ENCODE results near the gene FHOD3. TPM values are rescaled to one million over a fixed set of nuclear protein-coding genes. Genes with fewer than 3 reads are reported as not detected.

Gene FHOD3
- total and polyA plus RNA-seq, 9 of the 15 experiments (the other 6 are each of a cell fraction or from before 2014, with no cell fraction given) = 0.11 TPM; not detected in 8

GRCh38 chr18:36811955-36812354 is 514.4 kb downstream of the FHOD3 start:
- POLR2A ChIA-PET = interaction anchor here (1.1 to 3.1 kb wide), 2 partner anchors 10 to 17 kb away, joined by 6 to 19 read pairs; partner anchors contain the start of genes KIAA1328 and TPGS2
- no peak for ATAC-seq
- no peak overlapping the region for H3K4me3 ChIP-seq
- H3K9ac ChIP-seq (ENCODE audit: insufficient read depth in 1 of 2, low read depth in 2 of 2, low read length in 2 of 2) = no peak overlapping the region
- no peak overlapping the region for H3K27ac ChIP-seq (ENCODE audit: extremely low read depth, low read depth, low read length)
- no peak for TF ChIP-seq MIER1 (IDR thresholded peaks at IDR 0.05; ENCODE audit: low read depth)
- no peak for TF ChIP-seq PATZ1 (CRISPR knock-in tag; IDR thresholded peaks at IDR 0.05; ENCODE audit: borderline replicate concordance)
- TF ChIP-seq CREB1 (IDR thresholded peaks at IDR 0.05) = no peak
- no peak for TF ChIP-seq CREB1 (CRISPR knock-in tag; IDR thresholded peaks at IDR 0.05)
- no peak for TF ChIP-seq HOXB6 (CRISPR knock-in tag; IDR thresholded peaks at IDR 0.05; ENCODE audit: borderline replicate concordance)
- no peak for TF ChIP-seq HNRNPK (IDR thresholded peaks at IDR 0.05; ENCODE audit: low read depth, low read length, poor library complexity, severe bottlenecking)
- no peak for TF ChIP-seq ZNF197 (CRISPR knock-in tag; IDR thresholded peaks at IDR 0.05; ENCODE audit: low read depth)
- no peak for TF ChIP-seq LCOR (CRISPR knock-in tag; IDR thresholded peaks at IDR 0.05)
- TF ChIP-seq GTF2B (IDR thresholded peaks at IDR 0.05; ENCODE audit: extremely low read depth, insufficient read length) = no peak
- TF ChIP-seq JUNB (CRISPR knock-in tag; conservative IDR thresholded peaks at IDR 0.05) = no peak
- no peak overlapping the region for H2AFZ ChIP-seq (ENCODE audit: low read depth, low read length)
- no peak for FAIRE-seq
- DNase-seq (ENCODE audit: extremely low read depth in 1 of 4, low spot score in 3 of 4) = no peak
- peaks cover 82% of the 10 kb centered on the region for H3K36me3 ChIP-seq (ENCODE audit: control insufficient read depth, insufficient read depth, low read length)
- H3K4me1 ChIP-seq (replicated peaks in 1 of 2; ENCODE audit: control insufficient read depth in 2 of 2, insufficient read depth in 2 of 2, low read length in 2 of 2) = peaks cover 0 to 31% of the 10 kb centered on the region in 2 experiments; a peak in 2 of 5 replicates
- H3K9me1 ChIP-seq (ENCODE audit: control insufficient read depth, insufficient read depth, low read length) = peaks cover 5% of the 10 kb centered on the region
- no peak overlapping the region for H3K4me2 ChIP-seq (ENCODE audit: insufficient read depth, low read length)
- no peaks in the 10 kb centered on the region for H3K27me3 ChIP-seq (ENCODE audit: control insufficient read depth in 2 of 2, insufficient read depth in 2 of 2, low read length in 2 of 2)
- no peaks in the 10 kb centered on the region for H3K9me3 ChIP-seq (replicated peaks; ENCODE audit: control insufficient read depth, insufficient read depth, low read depth, low read length)
- CTCF ChIA-PET (ENCODE audit: low intra/inter-chr PET ratio) = no interaction called here
- BruUV-seq (replicated peaks) = no TSS peak
- no peaks in the 10 kb centered on the region for H4K20me1 ChIP-seq (replicated peaks; ENCODE audit: control insufficient read depth, insufficient read depth, low read length)
- peaks cover 19% of the 10 kb centered on the region for H3K79me2 ChIP-seq (ENCODE audit: control insufficient read depth, insufficient read depth, low read length)
- in situ Hi-C loops (cut with MboI) (no loop called here), intact Hi-C loops (cut with micrococcal nuclease) (no loop called here)

Data from K562 (cell line).